GM12891 (cell line): ENCODE data around the gene ATXN10.

ENCODE experiments used
- POLR2A ChIP-seq: IDR thresholded peaks from 2 replicates; pipeline ENCODE4 v1.6.1; 2011; ENCODE audit warnings: low read depth, low read length, control low read depth
- POLR2AphosphoS5 ChIP-seq: IDR thresholded peaks from 2 replicates; pipeline ENCODE4 v1.6.1; 2011; ENCODE audit warnings: low read depth, low read length, control low read depth

GRCh38 chr22:45776313-45776585, 104.6 kb downstream of the ATXN10 start:
- TF ChIP-seq POLR2A: no peak
- TF ChIP-seq POLR2AphosphoS5: no peak
